ENCODE results near the gene CFP. TPM values are rescaled to one million over a fixed set of nuclear protein-coding genes. Genes with fewer than 3 reads are reported as not detected.

The CFP gene
- total and polyA plus RNA-seq, 8 donors: 4.2 to 25.4 (median 6.3) TPM

- Histone ChIP-seq H3K4me1 (peaks cover 0 to 17% of the 10 kb centered on the region in 2 donors), H3K36me3 (peaks cover 0 to 45% of the 10 kb centered on the region in 2 donors), H3K27me3 (no peaks in the 10 kb centered on the region), H3K27ac (no peak overlapping the region), H3K9me3 (no peaks in the 10 kb centered on the region), H3K4me3 (no peak overlapping the region)
- no peak for DNase-seq
- TF ChIP-seq, protein P1, sequence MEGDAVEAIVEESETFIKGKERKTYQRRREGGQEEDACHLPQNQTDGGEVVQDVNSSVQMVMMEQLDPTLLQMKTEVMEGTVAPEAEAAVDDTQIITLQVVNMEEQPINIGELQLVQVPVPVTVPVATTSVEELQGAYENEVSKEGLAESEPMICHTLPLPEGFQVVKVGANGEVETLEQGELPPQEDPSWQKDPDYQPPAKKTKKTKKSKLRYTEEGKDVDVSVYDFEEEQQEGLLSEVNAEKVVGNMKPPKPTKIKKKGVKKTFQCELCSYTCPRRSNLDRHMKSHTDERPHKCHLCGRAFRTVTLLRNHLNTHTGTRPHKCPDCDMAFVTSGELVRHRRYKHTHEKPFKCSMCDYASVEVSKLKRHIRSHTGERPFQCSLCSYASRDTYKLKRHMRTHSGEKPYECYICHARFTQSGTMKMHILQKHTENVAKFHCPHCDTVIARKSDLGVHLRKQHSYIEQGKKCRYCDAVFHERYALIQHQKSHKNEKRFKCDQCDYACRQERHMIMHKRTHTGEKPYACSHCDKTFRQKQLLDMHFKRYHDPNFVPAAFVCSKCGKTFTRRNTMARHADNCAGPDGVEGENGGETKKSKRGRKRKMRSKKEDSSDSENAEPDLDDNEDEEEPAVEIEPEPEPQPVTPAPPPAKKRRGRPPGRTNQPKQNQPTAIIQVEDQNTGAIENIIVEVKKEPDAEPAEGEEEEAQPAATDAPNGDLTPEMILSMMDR (IDR thresholded peaks at IDR 0.05): no peak
- intact Hi-C loops (cut with DNase I): no loop called here
- ATAC-seq: no peak
Observed at GRCh38 chrX:47638816-47639215, 9.1 kb upstream of the CFP start.

GRCh38 chrX:47637546-47638195 is 7.9 kb upstream of the CFP start:
- ATAC-seq (peak; percentile 97), DNase-seq (peak in 3 of 4 donors; percentile 51 to 87 (median 78))
- intact Hi-C loops (cut with DNase I): no loop called here
- Histone ChIP-seq H3K27me3 (no peaks in the 10 kb centered on the region), H3K4me3 (peak overlapping the region; percentile 15 to 45), H3K4me1 (peaks cover 0 to 28% of the 10 kb centered on the region in 2 donors), H3K27ac (peak overlapping the region in 1 of 2 donors; percentile 55), H3K9me3 (no peaks in the 10 kb centered on the region), H3K36me3 (peaks cover 0 to 45% of the 10 kb centered on the region in 2 donors)
- TF ChIP-seq, protein P1 (IDR thresholded peaks at IDR 0.05): no peak

- ATAC-seq (no peak), DNase-seq (no peak)
- Histone ChIP-seq H3K9me3 (no peaks in the 10 kb centered on the region), H3K27ac (peak overlapping the region in 1 of 2 donors; percentile 33), H3K4me3 (no peak overlapping the region), H3K27me3 (no peaks in the 10 kb centered on the region), H3K4me1 (peaks cover 0 to 29% of the 10 kb centered on the region in 2 donors), H3K36me3 (peaks cover 0 to 31% of the 10 kb centered on the region in 2 donors)
- TF ChIP-seq, protein P1 (IDR thresholded peaks at IDR 0.05): no peak
- intact Hi-C loops (cut with DNase I): no loop called here
Observed at GRCh38 chrX:47634871-47635575, 5.3 kb upstream of the CFP start.

GRCh38 chrX:47633689-47634590 is 4.2 kb upstream of the CFP start:
- peaks cover 0 to 21% of the 10 kb centered on the region in 2 donors for H3K36me3 ChIP-seq
- intact Hi-C loops (cut with DNase I): no loop called here
- H3K4me1 ChIP-seq: peaks cover 0 to 32% of the 10 kb centered on the region in 2 donors
- no peak for DNase-seq
- TF ChIP-seq, protein P1 (IDR thresholded peaks at IDR 0.05): no peak
- H3K27ac ChIP-seq: peak overlapping the region in 1 of 2 donors; percentile 33
- ATAC-seq: no peak
- H3K4me3 ChIP-seq: no peak overlapping the region
- H3K27me3 ChIP-seq: no peaks in the 10 kb centered on the region
- H3K9me3 ChIP-seq: no peaks in the 10 kb centered on the region
